G401.6 (cell line): ENCODE data around the gene VPS37B.

ENCODE experiments used
- FAIRE-seq: peaks from 2 replicates; lab custom pipeline; 2012; peaks lifted over from hg19 to GRCh38; lab: Jason Lieb, UNC

The VPS37B gene

DNA sequence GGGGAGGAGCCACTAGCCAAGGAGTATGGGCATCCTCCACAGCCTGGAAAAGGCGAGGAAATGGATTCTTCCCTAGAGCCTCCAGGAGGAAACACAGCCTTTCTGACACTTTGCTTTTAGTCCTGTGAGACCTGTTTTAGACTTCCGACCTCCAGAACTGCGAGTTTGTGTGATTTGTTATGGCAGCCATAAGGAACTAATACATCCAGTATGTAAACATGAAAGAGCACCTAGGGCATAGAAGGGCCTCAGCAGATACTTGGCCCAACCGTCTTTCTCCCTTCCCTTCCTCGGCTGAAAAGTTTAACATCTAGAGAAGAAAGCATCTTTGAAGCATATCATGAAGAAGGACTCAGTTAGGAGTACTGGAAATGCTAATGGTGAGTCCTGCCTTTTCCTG lies 57.1 kb downstream of the VPS37B start:
- no peak for FAIRE-seq

DNA sequence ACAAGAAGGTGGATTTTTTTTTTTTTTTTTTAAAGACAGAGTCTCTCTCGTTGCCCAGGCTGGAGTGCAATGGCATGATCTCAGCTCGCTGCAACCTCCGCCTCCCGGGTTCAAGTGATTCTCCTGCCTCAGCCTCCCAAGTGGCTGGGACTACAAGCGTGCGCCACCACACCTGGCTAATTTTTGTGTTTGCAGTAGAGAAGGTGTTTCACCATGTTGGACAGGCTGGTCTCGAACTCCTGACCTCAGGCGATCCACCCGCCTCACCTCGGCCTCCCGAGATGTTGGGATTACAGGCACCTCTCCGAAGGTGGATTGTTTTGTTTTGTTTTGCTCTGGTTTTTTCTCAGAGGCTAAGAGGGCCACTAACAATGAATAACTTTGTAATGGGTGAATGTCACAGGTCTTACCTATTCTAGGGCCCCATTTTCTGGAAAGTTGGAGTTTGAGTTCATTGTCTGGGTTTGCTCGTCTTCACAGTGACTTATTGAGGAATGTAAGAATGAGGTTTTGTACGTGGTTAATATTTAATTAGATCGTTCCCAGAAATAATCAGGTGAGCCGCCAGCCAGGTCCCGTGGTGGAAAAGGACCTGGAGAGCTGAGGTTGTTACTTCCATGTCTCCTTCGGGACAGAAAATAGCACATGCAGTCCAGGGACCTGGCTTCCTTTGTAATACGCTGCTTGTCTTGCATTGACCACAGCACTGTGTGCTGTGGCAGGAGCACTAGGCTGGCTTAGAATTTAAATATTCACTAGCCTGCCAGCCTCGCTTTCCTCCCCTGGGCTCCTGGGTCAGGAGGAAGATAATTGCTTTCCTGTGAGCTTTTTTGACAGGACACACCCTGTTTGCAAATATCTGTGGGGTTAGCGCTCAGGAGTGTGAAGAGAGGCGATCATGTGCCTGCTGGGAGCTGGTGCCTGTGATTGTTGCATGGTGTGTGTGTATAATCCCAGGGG lies 58.3 kb downstream of the VPS37B start:
- FAIRE-seq: no peak

DNA sequence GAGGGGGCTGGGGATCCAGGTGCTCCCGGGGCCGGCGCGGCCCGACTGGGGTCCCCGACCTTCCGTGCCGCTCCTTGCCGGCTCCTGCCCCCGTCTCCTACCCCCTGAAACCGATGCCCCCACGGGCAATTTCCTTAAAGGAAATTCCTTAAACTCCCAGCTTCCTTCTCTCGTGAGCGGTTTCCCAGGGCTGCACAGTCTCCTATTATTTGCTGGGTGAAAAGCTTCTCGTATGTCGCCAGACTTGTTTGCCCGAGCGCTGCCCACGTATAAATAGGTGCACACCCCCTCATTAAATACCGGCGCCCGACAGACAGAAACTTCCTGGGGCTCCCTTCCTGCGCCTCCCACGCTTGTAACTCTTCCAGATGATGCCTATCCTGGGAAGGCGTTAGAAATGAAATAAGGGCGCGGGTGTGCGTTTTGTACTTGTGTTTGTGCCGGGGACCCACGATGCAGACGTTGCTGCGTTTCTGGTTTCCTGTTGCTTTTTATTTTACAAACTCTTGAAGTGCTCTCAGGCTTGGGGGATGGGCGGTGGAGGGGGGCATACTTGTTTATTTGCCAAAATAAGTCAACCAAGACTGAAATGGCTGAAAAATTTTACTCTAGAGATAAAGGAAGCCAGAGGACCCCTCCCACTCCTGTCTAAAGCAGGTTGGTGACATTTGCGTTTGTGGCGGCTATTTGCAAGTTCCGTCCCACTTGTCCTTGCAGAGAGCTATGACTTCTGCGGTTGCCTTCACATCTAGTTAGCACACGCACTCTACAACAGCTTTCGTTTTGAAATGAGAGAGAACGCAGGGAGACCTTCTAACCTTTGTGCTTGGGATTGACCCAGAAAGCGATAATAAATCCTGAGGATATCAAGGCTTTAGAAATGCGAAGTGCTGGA lies 59.6 kb downstream of the VPS37B start:
- FAIRE-seq: no peak

DNA sequence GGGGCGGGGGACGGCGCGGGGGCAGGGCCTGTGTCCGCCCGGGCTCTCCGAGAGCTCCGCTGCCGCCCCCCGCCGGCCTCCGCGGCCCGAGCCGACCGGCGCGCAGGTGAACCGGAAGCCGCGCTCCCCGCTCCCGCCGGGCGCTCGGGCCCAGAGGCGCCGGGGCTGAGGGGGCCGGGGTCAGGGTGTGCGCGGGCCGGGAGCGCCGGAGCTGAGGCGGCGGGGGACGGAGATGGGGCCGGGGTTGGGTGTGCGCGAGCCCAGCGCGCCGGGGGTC lies 60.2 kb downstream of the VPS37B start:
- no peak for FAIRE-seq

DNA sequence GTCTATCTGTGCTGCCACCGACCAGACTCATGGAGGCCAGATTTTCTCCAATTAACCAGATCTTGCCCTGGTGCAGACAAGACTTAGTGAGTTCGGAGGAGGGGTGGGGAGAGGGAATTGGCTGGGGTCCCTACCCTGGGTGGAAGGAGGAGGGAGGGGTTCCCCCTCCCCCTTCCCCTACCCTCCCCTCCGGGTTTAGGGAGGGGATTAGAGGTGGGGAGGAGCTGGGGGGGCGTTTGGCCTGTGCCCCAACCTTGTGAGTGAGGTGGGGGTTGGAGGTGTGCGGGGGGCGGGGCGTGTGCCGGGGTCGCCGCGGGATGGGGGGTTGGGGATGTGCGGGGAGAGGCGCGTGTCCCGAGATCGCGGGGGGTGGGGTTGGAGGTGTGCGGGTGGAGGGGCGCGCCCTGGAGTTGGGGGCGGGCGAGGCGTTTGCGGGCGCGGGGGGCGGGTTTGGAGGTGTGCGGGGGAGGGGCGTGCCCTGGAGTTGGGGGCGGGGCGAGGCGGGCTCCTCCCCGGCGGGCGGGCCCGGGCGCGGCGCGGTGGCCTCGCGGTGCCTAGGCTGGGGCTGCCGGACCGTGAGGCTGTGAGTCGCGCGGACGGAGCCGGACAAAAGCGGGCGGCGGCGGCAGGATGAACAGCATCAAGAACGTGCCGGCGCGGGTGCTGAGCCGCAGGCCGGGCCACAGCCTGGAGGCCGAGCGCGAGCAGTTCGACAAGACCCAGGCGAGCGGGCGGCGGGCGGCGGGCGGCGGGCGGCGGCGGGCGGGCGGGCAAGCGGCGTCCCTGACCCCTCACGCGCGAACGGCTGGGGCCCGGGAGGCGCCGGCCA lies 60.8 kb downstream of the VPS37B start, which contains the start of gene HIP1R:
Gene HIP1R (plus strand): TSS at position 537 of the 829 bp plus-strand sequence. CDS start 94 bp downstream, at position 631.
- FAIRE-seq: no peak

DNA sequence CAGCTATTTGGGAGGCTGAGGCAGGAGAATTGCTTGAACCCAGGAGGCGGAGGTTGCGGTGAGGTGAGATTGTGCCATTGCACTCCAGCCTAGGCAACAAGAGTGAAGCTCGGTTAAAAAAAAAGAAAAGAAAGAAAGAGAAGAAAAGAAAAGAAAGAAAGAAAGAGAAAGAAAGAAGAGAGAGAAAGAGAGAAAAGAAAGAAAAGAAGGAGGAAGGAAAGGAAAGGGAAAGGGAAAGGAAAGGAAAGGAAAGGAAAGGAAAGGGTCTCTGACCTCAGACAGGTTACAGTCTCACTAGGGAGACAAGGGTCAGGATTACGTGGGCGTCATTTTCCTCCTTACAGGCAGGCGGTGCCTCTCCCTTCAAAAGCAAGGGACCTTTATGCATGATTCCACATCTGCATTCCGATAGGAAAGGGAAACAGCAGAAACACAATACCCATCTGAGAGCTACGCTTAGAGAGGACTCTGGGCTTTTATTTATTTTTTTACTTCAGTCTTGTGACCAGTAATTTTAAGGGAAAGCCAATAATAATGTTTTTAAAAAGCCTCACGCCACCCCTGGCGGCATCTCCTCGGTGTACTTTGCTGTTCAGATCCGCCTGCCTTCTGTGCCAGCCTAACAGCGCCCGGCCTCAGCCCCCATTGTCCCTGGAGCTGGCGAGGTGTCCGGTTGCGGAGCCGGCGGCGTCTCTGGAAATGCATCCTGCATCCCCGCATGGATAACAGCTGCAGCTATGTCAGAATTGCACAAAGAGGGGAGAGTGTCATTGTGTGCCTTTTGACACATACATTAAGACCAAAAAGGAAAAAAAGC lies 61.6 kb downstream of the VPS37B start:
- FAIRE-seq: no peak

DNA sequence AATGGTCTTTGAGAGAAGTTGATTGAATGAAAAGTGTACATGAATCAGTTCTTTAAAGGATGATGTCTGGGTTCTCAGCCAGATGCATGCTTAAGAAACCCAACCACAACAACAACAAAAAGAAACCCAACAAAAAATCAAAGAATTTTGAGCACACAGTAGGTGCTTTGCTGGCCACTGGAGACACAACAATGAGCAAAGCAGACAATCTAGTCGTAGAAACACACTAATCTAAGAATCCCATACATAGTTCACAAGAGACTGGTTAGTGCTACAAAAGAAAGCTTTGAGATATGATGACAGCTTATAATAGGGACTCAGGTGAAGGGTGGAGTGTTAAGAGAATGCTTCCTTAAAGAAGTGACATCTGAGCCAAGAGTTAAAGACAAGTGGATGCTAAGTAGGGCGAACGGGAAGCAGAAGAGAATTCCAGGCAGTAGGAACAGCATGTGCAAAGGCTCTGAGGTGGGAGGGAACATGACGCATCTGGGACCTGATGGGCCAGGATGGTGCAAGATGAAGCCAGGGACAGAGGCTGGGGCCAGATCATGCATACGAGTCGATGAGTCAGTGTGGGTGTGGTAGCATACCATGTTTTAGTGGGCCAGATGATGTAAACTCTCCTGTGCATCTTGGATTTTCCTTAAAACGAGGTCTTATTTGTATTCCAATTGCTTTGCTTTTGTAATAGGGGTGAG lies 65.3 kb downstream of the VPS37B start:
- no peak for FAIRE-seq

DNA sequence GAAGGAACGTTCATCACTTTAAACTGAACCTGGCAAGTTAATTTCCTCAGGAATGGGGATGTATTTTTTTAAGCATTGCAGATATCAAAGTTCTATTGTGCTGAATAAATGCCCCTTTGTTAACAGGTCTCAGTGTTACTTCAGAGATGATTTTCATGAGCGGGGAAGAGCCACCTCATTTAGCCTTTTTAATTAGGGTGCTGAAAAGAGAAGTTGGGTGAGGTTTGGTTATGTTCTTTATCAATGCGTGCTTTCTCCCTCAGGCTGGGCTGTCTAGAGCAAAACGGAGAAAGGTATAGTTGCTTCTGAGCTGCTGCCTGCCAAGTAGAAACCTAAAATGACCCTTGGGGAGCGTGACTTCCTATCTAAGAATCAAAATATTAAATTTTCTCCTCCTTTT lies 68.7 kb downstream of the VPS37B start:
- no peak for FAIRE-seq

DNA sequence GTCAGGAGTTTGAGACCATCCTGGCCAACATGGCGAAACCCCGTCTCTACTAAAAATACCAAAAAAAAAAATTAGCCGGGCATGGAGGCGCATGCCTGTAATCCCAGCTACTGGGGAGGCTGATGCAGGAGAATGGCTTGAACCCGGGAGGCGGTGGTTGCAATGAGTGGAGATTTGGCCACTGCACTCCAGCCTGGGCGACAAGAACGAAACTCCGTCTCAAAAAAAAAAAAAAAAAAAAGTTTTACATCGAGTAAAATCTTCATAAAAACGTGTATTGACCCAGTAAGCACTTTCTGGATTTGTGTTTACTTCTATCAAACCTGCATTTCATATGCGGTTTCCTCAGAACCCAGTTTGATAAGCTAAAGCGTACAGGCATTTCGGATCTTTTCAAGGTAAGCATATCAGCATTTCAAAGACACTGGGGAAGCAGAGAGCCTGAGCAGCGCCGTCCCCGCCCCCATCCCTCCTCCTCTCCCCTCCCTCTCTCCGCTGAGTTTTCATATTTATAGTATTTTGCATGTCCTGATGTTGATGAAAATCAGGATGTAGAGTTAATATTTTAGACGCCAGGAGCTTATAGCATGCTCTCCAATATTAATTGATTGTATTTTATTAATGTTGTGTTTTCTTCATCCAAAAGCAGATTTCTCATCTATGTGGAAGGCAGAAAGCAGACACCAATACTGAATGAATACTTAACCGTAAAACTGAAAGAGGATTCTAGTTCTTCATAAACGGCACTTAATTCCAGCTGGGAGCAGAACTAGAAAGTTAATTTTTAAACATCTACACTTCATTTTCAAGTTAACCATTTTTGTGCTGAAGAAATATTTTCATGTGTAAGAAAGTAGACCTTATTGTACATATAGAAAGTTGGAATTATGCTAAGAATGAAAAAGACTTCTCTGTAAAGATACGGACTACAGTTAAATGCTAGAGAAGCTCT lies 69.9 kb downstream of the VPS37B start:
- FAIRE-seq: no peak

DNA sequence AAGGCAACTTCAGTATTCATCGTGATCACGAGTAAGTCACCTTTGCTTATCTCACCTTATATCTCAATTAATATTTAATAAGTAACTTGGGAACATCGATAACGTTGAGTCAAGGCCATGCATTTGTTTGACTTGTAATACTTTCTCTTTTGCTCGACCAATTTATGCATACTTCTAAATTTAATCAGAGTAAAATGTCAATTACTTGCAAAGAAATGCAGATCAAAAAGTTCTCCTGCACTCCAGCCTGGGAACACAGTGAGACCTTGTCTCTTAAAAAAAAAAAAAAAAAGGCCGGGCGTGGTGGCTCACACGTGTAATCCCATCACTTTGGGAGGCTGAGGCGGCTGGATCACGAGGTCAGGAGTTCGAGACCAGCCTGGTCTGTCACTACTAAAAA lies 72.5 kb downstream of the VPS37B start:
- FAIRE-seq: no peak

DNA sequence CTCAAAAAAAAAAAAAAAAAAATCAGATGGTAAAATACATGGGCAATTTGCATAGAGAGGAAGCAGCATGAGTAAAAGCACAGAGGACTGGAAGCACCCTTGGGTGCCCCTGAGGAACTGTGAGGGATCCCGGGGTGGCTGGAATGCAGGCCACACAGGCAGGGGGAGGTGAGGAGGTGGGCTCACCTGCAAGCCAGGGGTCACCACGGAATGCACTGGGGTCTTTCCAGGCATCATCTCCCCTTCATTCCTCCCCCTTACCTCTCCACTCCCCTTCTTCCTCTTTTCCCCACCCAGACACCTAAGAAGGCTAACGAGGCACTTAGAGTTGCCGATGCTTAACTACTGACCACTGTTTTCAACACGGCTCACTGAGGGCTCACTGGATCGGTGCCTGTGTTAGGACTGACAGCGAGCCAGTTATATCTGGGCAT lies 75.1 kb downstream of the VPS37B start:
- FAIRE-seq: no peak

DNA sequence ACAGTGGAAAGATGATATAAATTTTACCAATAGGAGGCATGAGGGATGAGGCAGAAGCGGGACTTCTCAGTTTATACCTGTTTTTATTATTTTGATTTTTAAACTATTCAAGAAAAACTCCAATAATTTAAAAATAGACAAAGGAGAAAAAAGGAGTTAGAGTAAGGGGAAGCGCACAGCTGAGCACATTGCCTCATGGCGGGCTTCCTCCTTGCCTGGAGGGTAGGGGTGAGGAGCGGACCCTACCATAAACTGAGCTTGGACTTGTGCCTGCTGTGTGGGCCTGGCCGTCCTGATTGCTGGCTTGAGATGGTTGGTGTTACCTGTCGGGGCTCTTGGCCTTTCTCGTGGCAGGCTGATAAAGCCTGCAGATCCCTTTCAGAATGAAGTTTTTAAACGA lies 75.8 kb downstream of the VPS37B start:
- no peak for FAIRE-seq

DNA sequence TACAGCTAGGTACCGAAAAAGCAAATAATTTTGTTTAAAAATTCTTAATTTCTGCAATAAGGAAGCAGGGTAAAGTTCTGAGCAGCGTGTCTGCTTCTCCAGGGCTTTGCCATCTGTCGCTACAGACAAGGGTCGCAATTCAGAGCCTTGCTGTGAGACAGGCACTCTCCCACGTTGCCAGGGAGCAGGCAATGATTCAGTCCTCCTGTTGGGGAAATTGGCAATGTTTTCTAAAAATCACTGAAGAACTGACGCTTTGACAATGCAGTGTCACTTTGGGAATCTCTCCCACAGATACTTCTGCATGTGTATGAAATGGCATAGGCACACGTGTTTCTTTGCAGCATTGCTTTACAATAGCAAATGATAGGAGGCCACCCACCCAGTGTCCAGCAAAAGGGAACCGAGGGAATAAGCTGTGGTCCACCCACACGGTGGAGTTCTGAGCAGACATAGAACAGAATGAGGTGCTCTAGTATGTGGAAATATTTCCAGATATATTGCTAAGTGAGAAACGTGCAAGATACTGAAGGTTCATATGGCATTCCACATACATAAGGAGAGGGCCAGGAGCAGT lies 76.6 kb downstream of the VPS37B start:
- no peak for FAIRE-seq
